Dedifferentiated amniotic fluid mesenchymal stem cell (primary cell): ENCODE results near the gene KCNK7.
"Not testable (repeated sequence)": the region's sequence is repeated elsewhere in the genome, so short reads cannot be mapped to it uniquely, and the experiment has no call there.

Source experiments
- DNase-seq: peaks from one replicate; pipeline ENCODE4 v3.0.0-alpha.2; 2016; ENCODE audit errors: extremely low spot score

The KCNK7 gene, protein sequence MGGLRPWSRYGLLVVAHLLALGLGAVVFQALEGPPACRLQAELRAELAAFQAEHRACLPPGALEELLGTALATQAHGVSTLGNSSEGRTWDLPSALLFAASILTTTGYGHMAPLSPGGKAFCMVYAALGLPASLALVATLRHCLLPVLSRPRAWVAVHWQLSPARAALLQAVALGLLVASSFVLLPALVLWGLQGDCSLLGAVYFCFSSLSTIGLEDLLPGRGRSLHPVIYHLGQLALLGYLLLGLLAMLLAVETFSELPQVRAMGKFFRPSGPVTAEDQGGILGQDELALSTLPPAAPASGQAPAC

DNA sequence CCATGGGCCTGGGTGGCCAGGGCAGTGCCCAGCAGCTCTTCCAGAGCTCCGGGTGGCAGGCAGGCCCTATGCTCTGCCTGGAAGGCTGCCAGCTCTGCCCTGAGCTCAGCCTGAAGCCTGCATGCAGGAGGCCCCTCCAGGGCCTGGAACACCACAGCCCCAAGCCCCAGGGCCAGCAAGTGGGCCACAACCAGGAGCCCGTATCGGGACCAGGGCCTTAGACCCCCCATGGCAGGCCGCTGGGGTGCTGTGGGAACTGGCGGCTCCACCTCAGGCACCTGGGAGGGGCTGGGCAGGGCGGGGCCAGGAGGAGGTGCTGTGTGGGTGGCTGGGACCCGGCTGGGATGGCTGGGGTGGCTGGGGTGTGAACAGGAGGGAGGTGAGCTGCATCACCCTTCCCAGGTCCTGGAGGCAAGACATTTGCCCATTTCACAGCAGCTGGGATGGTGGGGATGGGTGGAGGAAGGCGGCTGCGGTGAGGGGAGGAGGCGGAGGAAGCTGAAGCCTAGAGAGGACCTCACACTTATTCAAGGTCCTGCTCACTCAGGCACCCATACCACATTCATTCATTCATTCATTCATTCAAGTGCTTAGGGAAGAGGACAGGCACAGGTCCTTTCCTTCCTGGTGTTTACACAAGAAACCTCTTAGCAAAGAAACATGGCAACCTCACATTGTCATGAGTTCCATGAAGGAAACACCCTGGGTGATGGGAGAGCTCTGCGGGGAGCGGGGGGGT lies at the start of gene KCNK7:
Gene KCNK7 (minus strand): TSS at position 258 of the 739 bp plus-strand sequence. CDS start 28 bp downstream, at position 230.
- DNase-seq, result no peak

DNA sequence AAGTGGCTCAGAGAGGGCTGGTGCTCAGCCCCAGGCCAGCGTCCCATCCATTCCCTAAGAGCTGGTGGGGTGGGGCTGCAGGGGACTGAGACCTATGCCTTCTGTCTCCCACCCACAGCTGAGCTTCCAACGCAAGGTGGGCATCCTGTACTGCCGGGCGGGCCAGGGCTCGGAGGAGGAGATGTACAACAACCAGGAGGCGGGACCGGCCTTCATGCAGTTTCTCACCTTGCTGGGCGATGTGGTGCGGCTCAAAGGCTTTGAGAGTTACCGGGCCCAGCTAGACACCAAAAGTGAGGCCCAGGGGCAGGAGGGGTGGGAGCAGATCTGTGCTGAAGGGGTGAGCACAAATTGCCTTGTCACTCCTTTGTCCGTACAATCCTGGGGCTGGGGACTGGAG lies 49.2 kb upstream of the KCNK7 start:
- no peak for DNase-seq

DNA sequence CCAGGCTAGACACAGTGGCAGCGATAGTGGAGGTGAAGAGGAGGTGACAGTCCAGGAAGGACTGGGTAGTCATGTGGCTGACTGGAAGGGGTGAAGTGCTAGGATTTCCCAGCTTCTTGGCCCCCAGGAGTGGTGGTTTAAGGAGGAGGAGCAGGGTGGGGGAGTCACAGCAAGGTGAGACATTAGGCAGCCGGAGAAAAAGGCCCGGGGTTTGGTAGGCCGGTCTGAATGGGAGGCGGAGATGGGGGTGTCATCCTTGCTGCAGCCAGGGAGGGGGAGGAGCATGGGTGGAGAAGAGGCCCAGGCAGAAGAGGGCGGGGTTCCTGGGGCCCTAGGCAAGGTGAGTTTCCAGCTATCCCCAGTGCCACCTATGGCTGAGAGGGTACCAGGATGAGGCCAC lies 48.4 kb upstream of the KCNK7 start:
- no peak for DNase-seq

DNA sequence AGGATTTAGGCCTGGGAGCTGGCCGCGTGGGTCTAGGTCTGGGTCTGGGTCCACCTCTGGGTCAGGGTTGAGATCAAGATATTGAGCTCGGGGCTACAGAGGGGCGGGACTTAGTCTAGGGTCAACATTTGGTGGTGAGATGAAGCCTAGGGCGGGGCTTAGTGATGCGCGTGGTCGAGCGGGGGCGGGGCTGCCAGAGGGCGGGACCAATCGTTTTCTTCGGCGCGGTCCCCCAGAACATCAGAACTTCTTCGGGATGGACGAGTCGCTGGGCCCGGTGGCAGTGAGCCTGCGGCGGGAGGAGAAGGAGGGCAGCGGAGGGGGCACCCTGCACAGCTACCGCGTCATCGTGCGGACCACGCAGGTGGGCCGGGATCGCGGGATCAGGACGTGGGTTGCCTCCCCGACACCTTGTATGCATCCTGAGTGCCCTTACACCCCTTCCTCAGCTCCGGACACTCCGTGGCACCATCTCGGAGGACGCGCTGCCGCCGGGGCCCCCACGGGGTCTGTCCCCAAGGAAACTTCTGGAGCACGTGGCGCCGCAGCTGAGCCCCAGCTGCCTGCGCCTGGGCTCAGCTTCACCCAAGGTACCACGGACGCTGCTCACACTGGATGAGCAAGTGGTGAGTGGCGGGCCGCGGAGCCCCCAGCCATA lies 46.5 kb upstream of the KCNK7 start:
- DNase-seq, result no peak

DNA sequence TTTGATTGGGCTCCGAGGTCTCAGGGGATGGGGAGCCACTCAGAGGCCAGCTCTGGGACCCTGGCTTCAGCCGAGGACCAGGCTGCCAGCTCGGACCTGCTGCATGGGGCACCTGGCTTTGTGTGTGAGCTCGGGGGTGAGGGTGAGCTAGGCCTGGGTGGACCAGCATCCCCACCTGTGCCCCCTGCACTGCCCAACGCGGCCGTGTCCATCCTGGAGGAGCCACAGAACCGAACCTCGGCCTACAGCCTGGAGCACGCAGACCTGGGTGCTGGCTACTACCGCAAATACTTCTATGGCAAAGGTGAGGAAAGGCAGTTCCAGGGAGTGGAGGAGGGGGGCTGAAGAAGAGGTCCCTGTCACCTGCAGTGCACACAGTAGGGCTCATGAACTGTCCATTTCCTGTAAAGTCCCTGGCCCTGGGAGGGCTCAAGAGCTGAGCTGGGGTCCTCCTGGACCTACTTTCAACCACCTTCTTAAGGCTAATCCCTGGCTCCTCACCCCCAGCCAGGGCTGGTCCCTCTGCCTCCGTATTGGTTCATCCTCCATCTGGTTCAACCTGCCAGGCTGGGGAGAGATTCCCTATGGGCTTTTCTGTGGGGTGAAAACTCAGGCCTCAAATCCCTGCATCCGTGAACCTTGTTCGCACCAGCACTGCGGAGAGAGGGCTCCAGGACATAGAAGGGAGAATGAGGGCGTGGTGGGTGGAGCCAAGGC lies 45.9 kb upstream of the KCNK7 start:
- DNase-seq, result no peak

DNA sequence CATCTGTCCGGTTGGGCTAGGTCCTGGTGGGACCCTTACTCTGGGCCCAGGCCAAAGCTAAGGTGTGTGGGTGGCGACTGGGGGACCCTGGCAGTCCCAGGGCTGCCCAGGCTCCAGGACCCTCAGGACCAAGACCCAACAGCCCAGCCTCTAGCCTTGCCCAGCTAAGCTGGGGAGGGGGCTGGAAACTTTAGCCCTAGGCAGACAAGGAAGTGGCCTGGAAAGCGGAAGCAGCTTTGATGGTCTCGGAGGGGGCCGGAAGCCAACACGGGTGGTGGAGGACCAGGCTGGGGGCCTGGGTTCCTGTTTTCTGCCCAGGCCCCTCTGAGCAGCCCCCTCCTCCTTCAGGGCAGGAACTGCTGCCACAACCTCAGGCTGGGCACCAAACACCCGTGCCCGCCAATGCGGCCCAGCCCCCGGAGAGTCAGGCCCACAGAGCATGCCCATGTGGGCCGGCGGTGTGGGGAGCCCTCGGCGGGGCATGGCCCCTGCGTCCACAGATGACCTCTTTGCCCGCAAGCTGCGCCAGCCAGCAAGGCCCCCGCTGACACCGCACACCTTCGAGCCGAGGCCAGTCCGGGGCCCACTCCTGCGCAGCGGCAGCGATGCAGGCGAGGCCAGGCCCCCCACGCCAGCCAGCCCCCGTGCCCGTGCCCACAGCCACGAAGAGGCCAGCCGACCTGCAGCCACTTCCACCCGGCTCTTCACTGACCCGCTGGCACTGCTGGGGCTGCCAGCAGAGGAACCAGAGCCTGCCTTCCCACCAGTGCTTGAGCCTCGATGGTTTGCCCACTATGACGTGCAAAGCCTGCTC lies 45.1 kb upstream of the KCNK7 start:
- no peak for DNase-seq

DNA sequence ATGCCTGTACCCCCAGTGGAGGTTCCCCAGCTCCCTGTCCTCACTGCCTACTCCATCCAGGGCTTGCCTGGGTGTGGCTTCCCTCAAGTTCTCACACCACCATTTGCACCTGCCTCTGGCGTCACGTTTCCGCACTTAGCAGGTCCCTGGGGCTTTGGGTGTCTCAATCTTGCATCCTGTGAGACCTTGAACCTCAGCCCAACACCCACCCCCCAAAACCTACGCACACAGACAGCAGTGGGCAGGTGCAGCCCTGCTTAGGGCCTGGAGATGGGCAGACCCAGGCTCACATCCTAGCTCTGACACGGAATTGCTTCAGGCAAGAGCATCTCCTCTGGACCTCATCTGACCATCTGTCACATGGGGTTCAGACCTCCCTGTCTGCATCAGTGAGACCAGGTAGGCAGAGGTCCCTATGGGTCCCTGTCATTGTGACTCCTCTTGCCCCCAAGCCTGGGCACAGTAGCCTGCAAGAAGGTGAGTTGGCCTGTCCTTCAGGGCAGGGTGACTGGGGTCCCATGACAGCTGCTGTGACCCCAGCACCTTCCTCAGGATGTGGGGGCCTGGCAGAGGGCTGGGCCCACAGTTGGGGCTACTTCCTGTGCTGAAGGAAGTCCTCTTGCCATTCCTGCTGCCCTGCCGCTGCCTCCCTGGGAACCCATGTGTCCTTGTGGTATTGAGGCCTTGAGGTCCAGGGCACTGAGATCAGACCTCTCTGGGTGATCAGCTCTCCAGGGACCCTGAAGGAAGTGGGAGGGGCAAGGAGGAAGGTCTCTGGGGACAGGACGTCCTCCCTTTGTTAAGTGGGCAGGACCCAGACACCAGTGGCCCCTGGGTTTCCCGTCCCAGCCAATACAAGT lies 44.3 kb upstream of the KCNK7 start:
- no peak for DNase-seq

DNA sequence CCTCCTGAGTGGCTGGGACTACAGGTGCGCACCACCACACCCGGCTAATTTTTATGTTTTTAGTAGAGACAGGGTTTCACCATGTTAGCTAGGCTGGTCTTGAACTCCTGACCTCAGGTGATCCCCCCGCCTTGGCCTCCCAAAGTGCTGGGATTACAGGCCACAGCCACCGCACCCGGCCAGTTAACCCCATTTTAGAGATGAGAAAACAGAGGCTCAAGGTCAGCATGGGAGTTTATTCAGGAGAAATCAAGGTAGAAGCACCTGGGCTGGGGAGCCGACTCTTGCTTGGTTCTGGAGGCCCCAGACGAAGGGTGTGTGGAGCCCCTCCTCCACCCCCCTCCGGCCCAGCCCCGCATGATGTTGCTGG lies 43.6 kb upstream of the KCNK7 start:
- not testable (repeated sequence) for DNase-seq

DNA sequence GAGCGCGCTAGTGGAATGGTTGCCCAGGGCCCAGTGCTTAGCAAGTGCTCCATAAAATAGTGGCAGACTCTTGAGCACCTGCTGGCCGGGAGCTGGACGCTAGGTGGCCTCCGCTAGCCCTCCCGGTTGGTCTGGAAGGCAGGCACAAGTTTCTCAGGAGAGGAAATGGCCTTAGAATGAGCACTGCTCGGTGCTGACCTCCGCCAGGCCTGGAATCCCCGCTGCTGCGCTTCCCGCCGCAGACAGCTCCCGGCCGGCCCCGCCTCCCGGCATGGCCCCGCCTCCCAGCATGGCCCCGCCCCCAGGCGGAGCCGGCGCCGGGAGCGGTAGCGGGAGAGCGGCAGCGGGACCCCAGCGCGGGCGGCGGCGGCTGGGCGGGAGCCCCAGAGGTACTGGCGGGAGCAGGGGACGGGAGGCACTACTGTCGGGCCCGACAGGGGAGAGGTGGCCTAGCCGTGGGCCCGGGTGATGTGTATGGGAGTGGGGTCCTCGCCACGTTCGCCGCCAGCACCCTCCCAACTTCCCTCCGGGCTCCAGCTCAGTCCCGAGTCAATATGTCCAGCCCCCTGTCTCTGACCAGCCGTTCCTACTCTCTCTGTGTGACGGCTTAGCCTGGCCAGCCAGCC lies 42.3 kb upstream of the KCNK7 start, which contains the start of gene SIPA1:
Gene SIPA1 (plus strand): TSS at position 308 of the 626 bp plus-strand sequence. CDS start 2,821 bp downstream, outside the sequence.
- peak; percentile 29 for DNase-seq

DNA sequence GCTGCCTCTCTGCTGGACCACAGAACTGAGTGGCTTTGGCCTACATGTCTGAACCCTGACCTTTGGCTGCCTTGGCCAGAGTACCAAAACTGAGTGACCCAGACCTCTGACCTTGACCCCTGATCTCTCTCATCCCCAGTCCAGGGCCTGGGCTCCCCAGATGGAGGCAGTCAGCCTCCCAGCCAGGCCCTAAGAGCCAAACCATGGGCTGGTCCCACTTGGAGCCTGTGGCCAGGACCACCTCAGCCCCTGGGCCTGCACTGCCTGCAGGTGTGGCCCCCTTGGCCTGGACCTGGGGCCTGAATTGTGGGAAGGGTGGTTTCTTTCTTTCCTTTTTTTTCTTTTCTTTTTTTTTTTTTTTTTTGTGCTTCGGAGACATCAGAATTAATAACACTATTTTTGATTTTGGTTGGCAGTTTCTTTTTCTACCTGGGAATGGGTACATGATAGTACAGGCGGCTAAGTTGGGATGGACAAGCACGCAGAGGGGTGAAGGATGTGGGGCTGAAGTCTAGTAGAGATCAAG lies 41.5 kb upstream of the KCNK7 start:
- no peak for DNase-seq

DNA sequence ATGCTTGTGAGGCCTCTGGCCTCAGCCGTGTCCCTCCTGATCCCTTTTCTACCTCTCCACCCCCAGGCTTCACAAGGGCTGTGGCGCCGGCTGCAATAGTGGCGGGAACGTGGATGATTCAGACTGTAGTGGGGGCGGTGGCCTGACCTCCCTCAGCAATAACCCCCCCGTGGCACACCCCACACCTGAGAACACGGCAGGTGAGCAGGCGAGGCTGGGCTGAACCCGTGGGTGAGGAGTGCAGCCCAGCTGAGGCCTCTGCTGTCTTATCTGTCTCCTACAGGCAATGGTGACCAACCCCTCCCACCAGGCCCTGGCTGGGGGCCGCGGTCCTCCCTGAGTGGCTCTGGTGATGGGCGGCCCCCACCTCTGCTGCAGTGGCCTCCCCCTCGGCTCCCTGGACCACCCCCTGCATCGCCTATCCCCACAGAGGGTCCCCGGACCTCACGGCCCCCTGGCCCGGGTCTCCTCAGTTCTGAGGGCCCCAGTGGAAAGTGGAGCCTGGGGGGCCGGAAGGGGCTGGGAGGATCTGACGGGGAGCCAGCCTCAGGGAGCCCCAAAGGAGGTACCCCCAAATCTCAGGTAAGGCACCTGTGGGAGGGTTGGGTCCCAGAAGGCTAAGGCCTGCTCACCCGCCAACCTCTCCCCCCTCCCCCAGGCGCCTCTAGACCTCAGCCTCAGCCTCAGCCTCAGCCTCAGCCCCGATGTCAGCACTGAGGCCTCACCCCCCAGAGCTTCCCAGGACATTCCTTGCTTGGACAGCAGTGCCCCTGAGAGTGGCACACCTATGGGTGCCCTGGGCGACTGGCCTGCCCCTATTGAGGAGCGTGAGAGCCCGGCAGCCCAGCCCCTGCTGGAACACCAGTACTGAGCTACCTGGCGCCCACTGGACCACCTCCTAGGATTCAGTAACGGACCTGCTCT lies 40.8 kb upstream of the KCNK7 start:
- DNase-seq, result no peak

DNA sequence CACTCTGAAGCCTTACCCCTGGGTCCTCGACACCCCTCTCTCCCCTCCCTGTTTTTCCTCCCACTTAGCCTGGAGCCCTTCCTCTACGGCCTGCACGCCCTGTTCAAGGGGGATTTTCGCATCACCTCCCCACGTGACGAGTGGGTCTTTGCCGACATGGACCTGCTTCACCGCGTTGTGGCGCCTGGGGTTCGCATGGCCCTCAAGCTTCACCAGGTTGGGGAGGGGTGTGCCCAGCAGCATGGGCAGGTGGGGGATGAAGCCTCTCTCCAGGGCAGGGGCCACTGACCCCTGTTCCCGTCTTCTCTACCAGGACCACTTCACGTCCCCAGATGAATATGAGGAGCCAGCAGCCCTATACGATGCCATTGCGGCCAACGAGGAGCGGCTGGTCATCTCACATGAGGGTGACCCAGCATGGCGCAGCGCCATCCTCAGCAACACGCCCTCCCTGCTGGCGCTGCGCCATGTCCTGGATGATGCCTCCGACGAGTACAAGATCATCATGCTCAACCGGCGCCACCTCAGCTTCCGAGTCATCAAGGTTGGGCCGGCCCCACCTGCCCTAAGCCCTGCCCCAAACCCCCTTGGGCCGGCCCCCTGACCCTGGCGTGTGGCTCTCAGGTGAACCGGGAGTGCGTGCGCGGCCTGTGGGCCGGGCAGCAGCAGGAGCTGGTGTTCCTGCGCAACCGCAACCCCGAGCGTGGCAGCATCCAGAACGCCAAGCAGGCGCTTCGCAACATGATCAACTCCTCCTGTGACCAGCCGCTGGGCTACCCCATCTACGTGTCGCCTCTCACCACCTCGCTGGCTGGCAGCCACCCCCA lies 39.5 kb upstream of the KCNK7 start:
- no peak for DNase-seq

DNA sequence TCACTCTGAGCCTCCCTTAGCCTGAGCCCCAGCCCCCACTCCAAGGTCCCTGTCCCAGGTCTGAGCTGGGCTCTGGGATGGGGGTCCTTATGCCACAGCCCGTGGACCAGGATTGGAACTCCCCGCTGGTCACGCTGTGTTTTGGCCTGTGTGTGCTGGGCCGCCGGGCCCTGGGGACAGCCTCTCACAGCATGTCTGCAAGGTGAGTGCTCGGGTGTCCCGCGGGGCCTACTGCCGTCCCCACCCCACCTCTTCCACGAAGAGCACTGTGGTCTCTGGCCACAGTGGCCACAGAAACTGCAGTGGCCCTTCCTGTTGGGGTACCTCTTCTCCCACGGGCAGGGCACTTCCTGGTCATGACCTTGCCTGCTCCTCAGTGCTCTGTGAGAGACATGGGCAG lies 38.8 kb upstream of the KCNK7 start:
- no peak for DNase-seq

DNA sequence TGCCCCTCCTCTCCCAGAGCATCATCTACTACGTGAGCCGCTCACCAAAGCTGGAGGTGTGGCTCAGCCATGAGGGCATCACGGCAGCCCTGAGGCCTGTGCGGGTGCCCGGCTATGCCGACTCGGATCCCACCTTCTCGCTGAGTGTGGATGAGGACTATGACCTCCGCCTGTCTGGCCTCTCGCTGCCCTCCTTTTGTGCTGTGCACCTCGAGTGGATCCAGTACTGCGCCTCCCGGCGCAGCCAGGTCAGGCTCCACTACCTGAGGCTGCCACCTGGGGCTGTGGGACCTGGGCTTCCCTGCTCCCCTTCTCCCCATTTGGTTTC lies 38.5 kb upstream of the KCNK7 start:
- DNase-seq, result no peak

DNA sequence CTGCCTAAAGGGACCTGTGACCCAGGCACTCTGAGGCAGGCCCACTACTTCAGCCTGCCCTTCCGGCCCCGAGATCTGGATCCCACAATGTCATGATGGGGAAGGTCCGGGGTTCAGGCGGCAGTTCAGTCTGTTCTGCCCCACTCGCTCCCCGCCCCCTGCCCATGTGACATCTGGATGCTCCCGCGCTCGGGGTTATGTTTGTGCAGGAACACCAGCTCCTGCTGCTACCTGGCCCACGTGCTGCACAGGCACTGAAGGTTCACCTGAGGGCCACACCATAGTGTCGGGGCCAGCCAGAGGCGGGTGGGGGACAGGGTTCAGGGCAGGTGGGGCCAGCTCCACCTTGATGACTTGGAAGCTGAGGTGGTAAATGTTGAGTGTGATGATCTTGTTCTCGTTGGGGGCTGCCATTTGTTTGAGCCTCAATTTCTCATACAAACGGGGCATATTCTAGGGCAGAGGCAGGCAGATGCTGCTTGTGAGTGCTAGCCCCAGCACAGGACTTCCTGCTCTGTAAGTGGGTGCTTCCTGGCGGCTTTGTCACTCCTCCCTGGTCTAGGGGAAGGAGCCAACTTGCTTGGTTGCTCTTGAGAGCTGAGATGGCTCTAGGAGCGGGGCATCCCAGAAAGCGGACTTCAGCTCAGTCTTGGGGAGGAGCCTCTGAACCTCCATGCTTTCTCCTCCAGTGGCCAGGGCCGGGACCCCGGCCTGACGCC lies 37.9 kb upstream of the KCNK7 start:
- no peak for DNase-seq

DNA sequence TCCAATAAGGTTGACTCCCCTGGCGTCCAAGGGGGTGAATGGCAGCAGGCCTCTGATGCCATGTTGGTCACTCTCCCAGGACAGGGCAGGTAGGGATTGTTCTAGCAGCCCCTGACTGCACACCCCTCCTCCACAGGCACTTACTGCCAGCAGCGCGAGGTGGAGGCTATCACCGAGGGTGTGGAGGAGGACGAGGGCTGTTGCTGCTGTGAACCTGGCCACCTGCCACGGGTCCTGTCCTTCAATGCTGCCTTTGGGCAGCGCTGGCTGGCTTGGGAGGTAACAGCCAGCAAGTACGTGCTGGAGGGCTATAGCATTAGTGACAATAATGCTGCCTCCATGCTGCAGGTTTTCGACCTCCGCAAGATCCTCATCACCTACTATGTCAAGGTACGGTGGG lies 34.6 kb upstream of the KCNK7 start:
- DNase-seq, result no peak

DNA sequence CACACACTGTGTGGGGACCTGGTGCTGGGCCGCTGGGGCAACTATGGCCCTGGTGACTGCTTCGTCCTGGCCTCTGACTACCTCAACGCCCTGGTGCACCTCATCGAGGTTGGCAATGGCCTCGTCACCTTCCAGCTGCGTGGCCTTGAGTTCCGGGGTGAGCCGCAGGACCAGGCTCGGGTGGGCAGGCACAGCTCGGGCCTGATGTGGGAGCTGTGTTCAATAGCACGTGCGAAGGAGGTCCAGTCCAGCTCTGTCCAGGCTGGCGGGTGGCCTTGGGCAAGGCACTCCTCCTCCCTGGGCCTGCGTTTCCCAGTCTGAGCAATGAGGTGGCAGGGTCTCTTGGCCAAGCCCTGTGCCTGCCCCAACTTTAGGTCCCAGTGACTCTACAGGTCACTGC lies 34.0 kb upstream of the KCNK7 start:
- DNase-seq, result no peak
